Measurements from ENCODE around the gene ADAMTS1. TPM values are rescaled to one million over a fixed set of nuclear protein-coding genes. Genes with fewer than 3 reads are reported as not detected.

The ADAMTS1 gene
- total and polyA plus RNA-seq, 2 donors (not counting 3 experiments of a cell fraction or from before 2014, with no cell fraction given) = 15.4 to 16.3 TPM

DNA sequence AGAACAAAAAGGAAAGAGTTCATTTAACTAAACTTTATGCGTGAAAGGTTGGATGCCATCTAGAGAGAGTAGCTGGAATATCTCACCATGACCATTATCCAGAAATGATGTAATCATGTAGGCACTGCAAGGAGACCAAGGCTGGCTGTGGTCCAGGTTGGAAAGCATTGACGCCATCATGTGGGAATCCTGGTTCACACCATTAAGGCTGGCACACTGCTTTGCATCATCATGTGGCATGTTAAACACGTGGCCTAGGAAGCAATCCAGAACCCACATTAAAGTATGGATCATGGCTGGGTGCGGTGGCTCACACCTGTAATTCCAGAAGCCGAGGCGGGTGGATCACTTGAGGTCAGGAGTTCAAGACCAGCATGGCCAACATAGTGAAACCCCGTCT lies 4.3 kb downstream of the ADAMTS1 start:
- peak; percentile 57 for FAIRE-seq
- peaks cover 2 to 11% of the 10 kb centered on the region in 2 experiments for H3K36me3 ChIP-seq (ENCODE audit: control insufficient read depth in 2 of 2, extremely low read depth in 1 of 2, insufficient read depth in 2 of 2, low read length in 2 of 2)
- peak; percentile 30 for TF ChIP-seq JUN (IDR thresholded peaks at IDR 0.05; ENCODE audit: borderline replicate concordance, insufficient read depth, insufficient read length, low read depth)
- TF ChIP-seq EZH2 (IDR thresholded peaks at IDR 0.05; ENCODE audit: borderline replicate concordance, low read depth, low read length, severe bottlenecking) = no peak
- no peak for TF ChIP-seq MYC (IDR thresholded peaks at IDR 0.05; ENCODE audit: low read depth, low read length)
- TF ChIP-seq, protein P1, sequence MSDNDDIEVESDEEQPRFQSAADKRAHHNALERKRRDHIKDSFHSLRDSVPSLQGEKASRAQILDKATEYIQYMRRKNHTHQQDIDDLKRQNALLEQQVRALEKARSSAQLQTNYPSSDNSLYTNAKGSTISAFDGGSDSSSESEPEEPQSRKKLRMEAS (IDR thresholded peaks at IDR 0.05; ENCODE audit: insufficient read depth, insufficient read length) = peak; percentile 78
- no peak for TF ChIP-seq FOS (IDR thresholded peaks at IDR 0.05; ENCODE audit: borderline replicate concordance, insufficient read depth, low read length)
- intact Hi-C loops (cut with micrococcal nuclease) = loop anchor here (5.0 to 10.0 kb wide), 2 partner anchors 856 to 1441 kb away; no protein-coding TSS in a partner anchor
- CTCF ChIA-PET = interaction anchor here (0.9 to 4.8 kb wide), 5 partner anchors 9 to 1904 kb away, joined by 3 to 19 read pairs (median 3); no protein-coding TSS in a partner anchor
- H3K9me1 ChIP-seq (replicated peaks; ENCODE audit: control insufficient read depth, extremely low read depth, insufficient read depth, low read length) = no peaks in the 10 kb centered on the region
- no TSS peak for BruUV-seq (replicated peaks)
- H3K4me1 ChIP-seq (ENCODE audit: control insufficient read depth, extremely low read depth, insufficient read depth, low read length) = peaks cover 32% of the 10 kb centered on the region
- dilution Hi-C loops (cut with MboI; ENCODE audit: extremely low pct_ligation_motif_present, low sequenced_read_pairs) = no loop called here
- H2AFZ ChIP-seq (ENCODE audit: low read depth, low read length) = no peak overlapping the region
- H3K9me3 ChIP-seq (replicated peaks; ENCODE audit: control insufficient read depth, insufficient read depth, low read length) = no peaks in the 10 kb centered on the region
- DNase-seq (ENCODE audit: low read depth, low spot score) = peak; percentile 57
- no peak overlapping the region for H3K27ac ChIP-seq (ENCODE audit: insufficient read depth, low read depth, low read length)
- no peak overlapping the region for H3K4me2 ChIP-seq (ENCODE audit: insufficient read depth, low read length)
- H3K4me3 ChIP-seq (replicated peaks in 1 of 3; ENCODE audit: insufficient read depth in 1 of 3, low read depth in 1 of 3, low read length in 3 of 3) = no peak overlapping the region
- POLR2A ChIA-PET = no interaction called here
- H3K9ac ChIP-seq (replicated peaks; ENCODE audit: extremely low read depth, insufficient read depth, low read length) = no peak overlapping the region
- peaks cover 13% of the 10 kb centered on the region for H3K79me2 ChIP-seq (ENCODE audit: control insufficient read depth, insufficient read depth, low read length)
- no peaks in the 10 kb centered on the region for H3K27me3 ChIP-seq (ENCODE audit: control insufficient read depth in 2 of 2, insufficient read depth in 2 of 2, low read length in 2 of 2)
- no peaks in the 10 kb centered on the region for H4K20me1 ChIP-seq (replicated peaks; ENCODE audit: control insufficient read depth, extremely low read depth, insufficient read depth, low read length)

DNA sequence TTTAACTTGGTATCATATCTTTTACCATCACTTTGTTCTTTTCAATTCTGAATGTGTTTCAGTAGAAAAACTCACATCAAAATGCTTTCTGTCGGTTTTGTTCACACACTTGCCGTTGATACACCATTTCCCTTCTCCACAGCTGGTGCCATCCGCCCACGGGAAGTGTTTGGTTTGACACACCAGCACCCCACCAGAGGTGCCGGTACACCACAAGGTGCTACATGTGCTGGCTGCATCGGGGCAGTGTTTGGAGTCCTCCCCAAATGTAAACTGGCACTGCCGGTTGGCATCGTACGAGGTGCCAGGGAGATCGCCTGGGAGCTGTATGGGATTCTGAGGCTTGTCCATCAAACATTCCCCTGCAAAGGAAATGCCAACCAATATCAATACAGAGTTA lies 5.0 kb downstream of the ADAMTS1 start:
- intact Hi-C loops (cut with micrococcal nuclease) = loop anchor here (5.0 to 10.0 kb wide), 2 partner anchors 855 to 1442 kb away; no protein-coding TSS in a partner anchor
- peaks cover 28% of the 10 kb centered on the region for H3K4me1 ChIP-seq (ENCODE audit: control insufficient read depth, extremely low read depth, insufficient read depth, low read length)

More for the DNA sequence above, 5.0 kb downstream of the ADAMTS1 start:
- no peak overlapping the region for H3K27ac ChIP-seq (ENCODE audit: insufficient read depth, low read depth, low read length)
- BruUV-seq (replicated peaks) = no TSS peak
- peaks cover 2 to 11% of the 10 kb centered on the region in 2 experiments for H3K36me3 ChIP-seq (ENCODE audit: control insufficient read depth in 2 of 2, extremely low read depth in 1 of 2, insufficient read depth in 2 of 2, low read length in 2 of 2)
- TF ChIP-seq GATA2 (IDR thresholded peaks at IDR 0.05; ENCODE audit: insufficient read depth, insufficient read length, low read depth, low read length) = no peak
- TF ChIP-seq FOS (IDR thresholded peaks at IDR 0.05; ENCODE audit: borderline replicate concordance, insufficient read depth, low read length) = no peak
- TF ChIP-seq POLR2A (IDR thresholded peaks at IDR 0.05; ENCODE audit: low read depth, low read length) = no peak
- TF ChIP-seq EZH2 (IDR thresholded peaks at IDR 0.05; ENCODE audit: borderline replicate concordance, low read depth, low read length, severe bottlenecking) = no peak
- TF ChIP-seq JUN (IDR thresholded peaks at IDR 0.05; ENCODE audit: borderline replicate concordance, insufficient read depth, insufficient read length, low read depth) = no peak
- TF ChIP-seq MYC (IDR thresholded peaks at IDR 0.05; ENCODE audit: low read depth, low read length) = no peak
- TF ChIP-seq, protein P1 (IDR thresholded peaks at IDR 0.05; ENCODE audit: insufficient read depth, insufficient read length) = no peak
- TF ChIP-seq POLR2AphosphoS5 (IDR thresholded peaks at IDR 0.05; ENCODE audit: insufficient read depth, low read depth, low read length) = no peak
- TF ChIP-seq, protein P2, sequence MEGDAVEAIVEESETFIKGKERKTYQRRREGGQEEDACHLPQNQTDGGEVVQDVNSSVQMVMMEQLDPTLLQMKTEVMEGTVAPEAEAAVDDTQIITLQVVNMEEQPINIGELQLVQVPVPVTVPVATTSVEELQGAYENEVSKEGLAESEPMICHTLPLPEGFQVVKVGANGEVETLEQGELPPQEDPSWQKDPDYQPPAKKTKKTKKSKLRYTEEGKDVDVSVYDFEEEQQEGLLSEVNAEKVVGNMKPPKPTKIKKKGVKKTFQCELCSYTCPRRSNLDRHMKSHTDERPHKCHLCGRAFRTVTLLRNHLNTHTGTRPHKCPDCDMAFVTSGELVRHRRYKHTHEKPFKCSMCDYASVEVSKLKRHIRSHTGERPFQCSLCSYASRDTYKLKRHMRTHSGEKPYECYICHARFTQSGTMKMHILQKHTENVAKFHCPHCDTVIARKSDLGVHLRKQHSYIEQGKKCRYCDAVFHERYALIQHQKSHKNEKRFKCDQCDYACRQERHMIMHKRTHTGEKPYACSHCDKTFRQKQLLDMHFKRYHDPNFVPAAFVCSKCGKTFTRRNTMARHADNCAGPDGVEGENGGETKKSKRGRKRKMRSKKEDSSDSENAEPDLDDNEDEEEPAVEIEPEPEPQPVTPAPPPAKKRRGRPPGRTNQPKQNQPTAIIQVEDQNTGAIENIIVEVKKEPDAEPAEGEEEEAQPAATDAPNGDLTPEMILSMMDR (IDR thresholded peaks at IDR 0.05; ENCODE audit: extremely low read depth in 1 of 2, insufficient read depth in 1 of 2, low read depth in 1 of 2, low read length in 2 of 2) = no peak
- no peak for DNase-seq (ENCODE audit: low read depth, low spot score)
- H2AFZ ChIP-seq (ENCODE audit: low read depth, low read length) = no peak overlapping the region
- ChIA-PET POLR2A (no interaction called here), CTCF (interaction anchor here (0.8 to 4.8 kb wide), 5 partner anchors 9 to 1905 kb away, joined by 3 to 19 read pairs (median 3); no protein-coding TSS in a partner anchor)
- no peak for FAIRE-seq
- no peaks in the 10 kb centered on the region for H3K9me3 ChIP-seq (replicated peaks; ENCODE audit: control insufficient read depth, insufficient read depth, low read length)
- H3K9ac ChIP-seq (replicated peaks; ENCODE audit: extremely low read depth, insufficient read depth, low read length) = no peak overlapping the region
- peaks cover 13% of the 10 kb centered on the region for H3K79me2 ChIP-seq (ENCODE audit: control insufficient read depth, insufficient read depth, low read length)
- no peaks in the 10 kb centered on the region for H4K20me1 ChIP-seq (replicated peaks; ENCODE audit: control insufficient read depth, extremely low read depth, insufficient read depth, low read length)
- no peaks in the 10 kb centered on the region for H3K27me3 ChIP-seq (ENCODE audit: control insufficient read depth in 2 of 2, insufficient read depth in 2 of 2, low read length in 2 of 2)
- H3K4me3 ChIP-seq (replicated peaks in 1 of 3; ENCODE audit: insufficient read depth in 1 of 3, low read depth in 1 of 3, low read length in 3 of 3) = no peak overlapping the region
- no peak overlapping the region for H3K4me2 ChIP-seq (ENCODE audit: insufficient read depth, low read length)
- dilution Hi-C loops (cut with MboI; ENCODE audit: extremely low pct_ligation_motif_present, low sequenced_read_pairs) = no loop called here
- no peaks in the 10 kb centered on the region for H3K9me1 ChIP-seq (replicated peaks; ENCODE audit: control insufficient read depth, extremely low read depth, insufficient read depth, low read length)

All from endothelial cell of umbilical vein (primary cell).